NK-92 treated with Interleukin-12 subunit alpha and Interleukin-12 subunit beta, amount 100 ng/mL, for 24 hours (cell line): ENCODE measurements around the gene ACSL5.

Source experiments
- DNase-seq: peaks from one replicate; lab custom pipeline; 2025; lab: John Stamatoyannopoulos, UW

Gene ACSL5, protein sequence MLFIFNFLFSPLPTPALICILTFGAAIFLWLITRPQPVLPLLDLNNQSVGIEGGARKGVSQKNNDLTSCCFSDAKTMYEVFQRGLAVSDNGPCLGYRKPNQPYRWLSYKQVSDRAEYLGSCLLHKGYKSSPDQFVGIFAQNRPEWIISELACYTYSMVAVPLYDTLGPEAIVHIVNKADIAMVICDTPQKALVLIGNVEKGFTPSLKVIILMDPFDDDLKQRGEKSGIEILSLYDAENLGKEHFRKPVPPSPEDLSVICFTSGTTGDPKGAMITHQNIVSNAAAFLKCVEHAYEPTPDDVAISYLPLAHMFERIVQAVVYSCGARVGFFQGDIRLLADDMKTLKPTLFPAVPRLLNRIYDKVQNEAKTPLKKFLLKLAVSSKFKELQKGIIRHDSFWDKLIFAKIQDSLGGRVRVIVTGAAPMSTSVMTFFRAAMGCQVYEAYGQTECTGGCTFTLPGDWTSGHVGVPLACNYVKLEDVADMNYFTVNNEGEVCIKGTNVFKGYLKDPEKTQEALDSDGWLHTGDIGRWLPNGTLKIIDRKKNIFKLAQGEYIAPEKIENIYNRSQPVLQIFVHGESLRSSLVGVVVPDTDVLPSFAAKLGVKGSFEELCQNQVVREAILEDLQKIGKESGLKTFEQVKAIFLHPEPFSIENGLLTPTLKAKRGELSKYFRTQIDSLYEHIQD

DNA sequence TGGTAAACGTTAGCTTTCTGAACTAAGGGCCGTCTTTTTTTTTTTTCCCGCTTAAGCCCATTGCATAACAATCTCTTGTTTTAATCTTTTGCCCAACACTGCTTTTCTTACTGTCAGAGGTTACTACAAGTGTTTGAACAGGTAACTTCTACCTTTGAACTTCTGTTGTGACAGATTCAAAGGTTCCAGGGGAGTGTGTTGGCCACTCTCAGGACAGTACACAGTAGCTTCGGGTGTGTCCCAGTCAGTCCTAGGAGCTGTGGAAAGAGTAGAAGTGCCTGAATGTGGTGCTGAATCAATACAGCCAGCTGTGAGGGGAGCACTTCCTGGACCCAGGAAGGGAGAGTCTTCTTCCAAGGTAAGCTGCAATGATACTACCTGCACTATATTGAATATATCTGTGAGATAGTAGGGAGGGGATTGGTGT is at the start of gene ACSL5:
Gene ACSL5, plus strand, starts transcription at position 205 of the 427 bp plus-strand sequence. CDS start 20,831 bp downstream, outside the sequence.
- DNase-seq = no peak

DNA sequence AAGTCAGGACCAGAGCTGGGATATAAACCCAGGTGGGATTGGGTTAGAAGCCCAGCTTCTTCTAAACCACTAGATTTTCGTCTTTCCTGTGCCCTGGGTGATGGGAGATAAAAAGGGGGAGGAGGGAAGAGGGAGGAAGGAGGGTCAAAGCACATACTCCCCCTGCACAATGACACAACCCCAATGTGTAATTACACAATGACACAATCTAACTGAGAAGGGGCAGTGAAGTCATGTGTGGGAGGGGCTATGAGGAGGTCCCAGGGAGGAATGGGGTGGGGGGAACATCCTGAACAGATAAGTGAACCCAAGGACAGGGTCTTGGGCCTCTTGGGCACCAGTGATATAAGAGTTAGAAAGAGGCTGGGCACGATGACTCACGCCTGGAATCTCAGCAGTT is 46.2 kb upstream of the ACSL5 start:
- DNase-seq = no peak

DNA sequence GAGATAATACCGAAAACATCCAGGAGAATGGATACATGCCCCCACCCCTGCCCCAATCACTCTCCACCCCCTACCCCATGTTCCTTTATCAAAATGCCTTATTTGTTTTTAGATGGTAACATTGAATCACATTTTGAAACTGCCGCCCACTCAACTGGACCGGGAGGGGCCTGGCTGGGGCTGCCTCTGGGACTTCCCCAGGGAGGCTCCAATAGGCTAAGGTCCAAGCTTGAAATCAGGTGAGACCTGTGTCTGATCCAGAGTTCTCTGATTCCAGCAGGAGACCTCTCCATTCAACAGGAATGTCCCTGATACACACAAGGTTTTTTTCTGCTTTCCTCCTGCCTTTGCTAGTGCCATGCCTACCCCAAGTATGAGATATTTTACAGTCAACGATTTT is 43.8 kb upstream of the ACSL5 start:
- DNase-seq = no peak

DNA sequence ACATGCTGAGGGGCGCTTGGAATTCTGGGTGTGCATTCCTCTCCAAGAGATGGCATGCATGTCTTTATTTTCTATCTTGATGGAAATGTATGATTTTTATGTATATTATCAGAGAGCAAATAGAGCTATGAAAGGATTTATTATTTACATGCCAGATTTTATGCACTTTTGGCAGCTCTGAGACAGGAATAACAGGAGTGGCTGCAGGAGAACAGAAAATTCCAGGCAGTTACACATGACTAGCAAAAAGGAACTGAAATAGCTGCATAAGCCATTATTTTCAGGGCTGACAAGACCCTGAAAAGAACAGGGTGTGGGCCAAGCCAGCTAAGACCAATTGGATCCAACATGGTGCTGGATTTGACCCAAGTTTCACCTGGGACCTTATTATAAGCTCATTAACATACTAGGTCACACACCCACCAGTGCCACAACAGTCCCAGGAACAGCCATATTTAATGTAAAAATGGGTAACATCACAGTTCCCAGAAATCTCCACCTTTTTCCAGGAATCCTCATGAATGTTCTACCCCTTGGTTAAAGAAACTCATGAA is 43.2 kb upstream of the ACSL5 start:
- DNase-seq = no peak

DNA sequence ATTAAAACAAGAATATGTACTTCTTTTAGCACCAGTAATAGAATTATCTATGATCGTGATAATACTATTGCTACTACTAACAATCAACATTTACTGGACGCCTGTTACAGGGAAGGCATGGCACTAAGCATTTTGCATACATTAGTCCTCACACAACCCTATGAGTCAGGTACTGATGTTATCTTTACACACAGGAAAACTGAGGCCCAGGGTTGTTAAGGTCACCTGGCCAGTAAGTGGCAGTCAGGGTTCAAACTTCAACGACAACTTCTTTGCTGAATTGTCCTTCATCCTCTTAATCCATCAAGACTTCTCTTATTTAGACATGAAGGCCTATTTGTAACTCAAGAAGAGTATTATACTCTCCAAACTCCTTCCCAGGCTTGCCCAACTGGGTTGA is 41.9 kb upstream of the ACSL5 start:
- no peak for DNase-seq

DNA sequence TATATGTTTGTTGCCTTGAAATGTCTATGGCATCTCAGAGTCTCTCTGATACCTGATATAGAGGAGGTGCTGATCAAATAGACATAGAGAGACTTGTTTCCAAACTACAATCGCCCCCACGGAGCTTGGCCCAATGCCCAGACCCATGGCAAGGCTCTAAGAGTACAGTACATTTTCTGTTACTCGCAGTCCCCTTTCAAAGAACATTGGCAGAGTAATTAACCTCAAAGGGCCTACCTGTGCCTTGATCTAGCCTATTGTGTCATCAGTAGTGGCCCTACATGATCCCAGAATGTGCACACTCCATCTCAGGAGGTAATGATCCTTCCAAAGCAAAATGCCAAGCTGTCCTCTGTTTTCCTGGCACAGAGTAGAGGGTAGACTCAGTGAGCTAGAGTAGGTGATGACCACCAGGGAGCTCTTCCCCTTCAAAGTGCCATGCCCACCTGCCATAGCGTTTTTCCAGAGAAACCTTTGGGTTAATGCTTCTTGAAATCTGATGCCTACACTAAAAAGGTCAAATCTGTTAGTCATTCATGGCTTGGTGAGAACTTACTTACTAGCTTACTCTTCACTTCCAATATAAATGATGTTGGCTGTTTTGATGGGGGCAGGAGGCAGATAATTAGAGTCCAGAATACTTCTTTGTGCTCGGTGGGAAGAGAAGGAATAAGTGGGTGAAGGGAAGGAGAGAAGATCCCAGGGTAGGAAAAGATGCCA is 41.2 kb upstream of the ACSL5 start:
- no peak for DNase-seq

DNA sequence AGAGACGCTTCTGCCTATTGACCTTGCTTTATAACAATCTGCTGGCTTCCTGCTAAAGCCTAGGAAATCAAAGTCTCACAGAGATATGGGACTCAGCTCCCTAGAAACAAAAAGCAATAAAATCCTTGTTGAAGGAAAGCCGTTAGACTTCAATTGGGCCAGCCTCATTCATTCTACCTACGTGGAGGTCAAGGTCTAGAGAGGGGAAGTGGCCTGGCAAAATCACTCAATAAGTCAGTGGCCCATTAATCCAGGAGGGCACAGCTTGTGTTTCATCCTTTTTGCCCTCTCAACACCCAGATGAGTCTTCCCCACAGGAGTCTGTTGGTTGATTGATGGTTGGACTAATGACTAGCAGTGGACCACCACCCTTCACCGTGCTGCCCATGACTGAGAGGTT is 40.5 kb upstream of the ACSL5 start:
- no peak for DNase-seq

DNA sequence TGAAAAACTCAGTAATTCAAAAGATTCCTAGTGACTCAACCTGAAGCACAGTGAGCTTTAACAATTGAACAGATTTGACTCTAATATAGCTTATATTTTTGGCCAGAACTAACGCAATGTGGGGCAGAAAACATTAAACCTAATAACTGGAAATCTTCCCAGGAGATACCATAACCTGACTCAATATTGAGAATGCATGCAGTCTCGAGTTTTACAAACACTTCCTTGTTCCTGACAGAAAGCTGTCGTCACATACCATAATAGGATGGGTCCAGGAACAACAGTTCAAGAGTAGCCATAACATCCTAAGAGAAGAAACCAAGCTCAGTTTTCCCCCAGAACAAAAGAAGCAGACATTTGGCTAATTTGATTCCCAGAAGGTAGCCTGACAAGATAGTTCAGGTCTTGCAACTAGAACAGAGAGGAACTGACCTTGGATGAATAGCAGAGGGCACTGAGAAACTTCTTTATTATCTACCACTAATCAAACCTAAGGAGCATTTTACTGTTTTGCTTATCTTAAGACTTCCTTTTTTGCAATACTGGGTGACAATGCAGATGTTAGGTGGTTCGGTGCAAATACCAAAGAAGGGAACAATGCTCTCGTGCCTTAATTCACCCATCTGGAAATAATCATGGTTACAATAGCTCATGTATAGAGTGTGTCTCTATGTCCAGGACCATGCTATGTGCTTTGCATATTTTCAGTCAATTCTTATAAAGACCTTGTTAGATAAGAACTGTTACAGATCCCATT is 38.6 kb upstream of the ACSL5 start:
- no peak for DNase-seq

DNA sequence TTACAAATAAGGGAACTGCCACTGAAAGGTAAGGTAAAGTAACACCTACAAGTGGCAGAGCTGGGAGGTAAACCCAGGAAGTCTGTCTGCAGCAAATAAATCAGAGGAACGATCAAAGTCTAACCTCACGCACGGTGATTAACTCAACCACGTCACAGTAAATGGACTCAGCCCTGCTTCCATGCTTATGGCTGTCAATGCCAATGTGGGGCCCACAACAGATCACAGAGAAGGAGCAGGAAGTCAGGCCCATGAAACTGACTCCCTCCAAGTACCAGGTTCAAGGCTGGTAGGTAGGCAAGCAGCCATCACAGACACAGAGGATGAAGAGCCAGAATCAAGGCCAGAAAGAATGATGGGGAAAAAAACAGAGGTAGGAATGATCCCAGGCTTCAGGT is 38.0 kb upstream of the ACSL5 start:
- no peak for DNase-seq

DNA sequence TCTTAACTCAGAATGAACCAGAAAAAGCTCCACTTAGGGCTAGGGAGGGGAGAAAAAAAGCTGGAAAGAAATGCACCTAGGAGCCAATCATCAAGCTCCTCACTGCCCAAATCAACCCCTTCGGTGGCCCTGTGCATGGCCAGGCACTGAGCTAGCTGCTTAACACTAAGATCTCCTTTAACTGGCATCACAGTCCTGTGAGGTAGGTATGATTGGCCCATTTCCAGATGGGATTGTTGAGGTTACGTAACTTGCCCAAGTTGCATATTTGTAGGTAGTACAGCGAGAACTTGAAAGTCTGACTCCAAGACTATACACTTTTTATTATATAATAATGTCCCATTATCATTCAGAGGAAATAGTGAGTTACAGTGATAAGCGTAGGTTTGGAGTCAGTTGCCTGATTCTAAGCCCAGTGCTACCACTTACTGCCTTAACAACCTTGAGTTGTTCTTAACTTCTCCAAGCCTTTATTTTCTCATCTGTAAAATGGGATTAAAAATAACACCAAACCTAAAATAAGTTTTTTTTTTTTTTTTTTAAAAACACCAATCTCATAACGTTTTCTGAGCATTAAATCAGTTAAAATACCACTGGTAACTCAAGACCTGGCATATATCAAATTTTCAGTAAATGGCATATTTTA is 37.2 kb upstream of the ACSL5 start:
- DNase-seq = no peak

DNA sequence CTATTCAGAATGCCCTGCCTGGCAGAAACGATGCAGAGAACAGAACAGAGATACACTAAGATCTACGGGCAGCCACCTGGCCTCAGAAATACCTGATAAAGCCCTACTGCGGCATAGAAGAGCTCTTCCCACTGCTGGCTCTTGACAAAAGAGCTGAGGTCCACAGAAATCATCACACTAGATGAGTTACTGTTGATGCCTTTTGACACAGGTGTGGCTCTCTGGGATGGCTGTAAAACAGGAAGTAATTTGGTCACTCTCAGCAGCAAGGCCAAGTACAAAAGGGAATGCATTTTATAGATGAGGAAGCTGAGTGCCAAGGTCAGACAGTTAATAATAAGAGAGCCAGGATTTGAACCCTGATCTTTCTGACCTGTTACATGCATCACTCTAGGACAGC is 35.0 kb upstream of the ACSL5 start:
- DNase-seq = no peak

DNA sequence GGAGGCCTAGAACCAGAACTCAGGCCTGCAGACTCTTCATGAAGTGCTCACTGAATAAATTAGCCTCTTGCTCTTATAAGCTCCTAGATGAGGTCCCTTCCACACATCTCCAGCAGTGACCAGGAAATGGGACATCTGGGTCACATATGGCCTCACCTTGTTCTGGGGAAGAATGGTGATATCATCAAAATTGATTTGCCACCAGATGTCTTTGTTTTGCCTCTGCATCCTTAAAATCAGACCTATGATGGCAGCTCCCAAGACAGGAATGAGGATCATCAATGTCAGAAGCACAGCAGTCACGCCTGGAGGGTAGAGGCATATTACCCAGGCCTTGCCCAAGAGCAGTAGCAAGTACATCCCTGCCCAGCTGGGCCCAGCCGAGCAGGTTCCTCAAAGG is 33.3 kb upstream of the ACSL5 start:
- no peak for DNase-seq

DNA sequence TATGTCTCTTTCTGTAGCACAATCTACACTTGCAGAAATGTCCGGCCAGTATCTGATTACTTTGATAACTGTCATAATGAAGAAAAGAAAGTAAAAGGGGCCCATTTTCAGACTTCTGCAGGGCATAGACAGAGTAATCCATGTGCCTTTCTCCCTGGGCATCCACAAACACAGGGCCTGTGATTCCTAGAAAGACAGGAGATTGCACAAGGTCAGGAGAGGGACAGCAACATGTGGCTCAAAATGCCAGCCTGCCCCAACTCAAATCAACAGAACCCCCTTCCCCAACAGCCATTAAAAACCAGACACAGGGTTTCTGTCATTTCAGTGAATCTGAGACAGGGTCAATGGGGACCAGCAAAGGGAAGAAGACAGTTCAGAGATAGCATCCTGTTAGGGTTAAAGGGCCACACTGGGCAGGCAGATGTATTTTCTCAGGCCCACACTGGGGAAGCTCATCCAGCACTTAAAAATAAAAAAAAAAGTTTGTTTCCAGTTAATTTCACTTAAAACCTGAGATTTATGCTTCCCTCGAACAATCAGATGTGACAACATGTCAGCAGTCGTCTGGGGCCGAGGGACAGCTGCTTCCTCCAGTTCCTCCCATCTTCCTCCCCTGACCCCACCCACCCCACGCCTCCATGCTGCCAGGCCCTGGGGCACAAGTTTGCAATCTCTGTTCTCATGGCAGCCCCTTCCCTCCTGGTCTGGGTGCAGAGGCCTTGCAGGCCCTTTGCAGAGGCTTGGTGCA is 30.7 kb upstream of the ACSL5 start:
- DNase-seq = no peak

DNA sequence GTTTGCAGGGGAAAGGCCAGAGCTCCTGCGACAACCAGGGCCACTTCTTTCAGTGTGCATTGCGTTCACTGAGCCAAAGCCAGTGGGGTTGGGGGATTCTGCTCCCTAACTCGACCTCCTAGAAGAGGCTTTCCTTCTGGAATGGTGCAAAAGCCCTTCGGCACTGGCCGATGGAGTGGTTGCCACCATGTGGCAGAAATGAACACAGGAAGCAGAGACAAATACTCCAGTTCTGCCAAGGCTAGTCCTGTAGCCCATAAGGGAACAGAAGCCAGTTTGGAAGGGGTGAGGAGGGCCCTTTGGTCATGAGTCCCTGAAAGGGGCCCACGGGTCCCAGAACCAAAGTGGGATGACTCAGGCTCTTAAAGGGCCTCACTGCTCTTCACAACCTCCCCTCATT is 29.7 kb upstream of the ACSL5 start:
- DNase-seq = no peak

DNA sequence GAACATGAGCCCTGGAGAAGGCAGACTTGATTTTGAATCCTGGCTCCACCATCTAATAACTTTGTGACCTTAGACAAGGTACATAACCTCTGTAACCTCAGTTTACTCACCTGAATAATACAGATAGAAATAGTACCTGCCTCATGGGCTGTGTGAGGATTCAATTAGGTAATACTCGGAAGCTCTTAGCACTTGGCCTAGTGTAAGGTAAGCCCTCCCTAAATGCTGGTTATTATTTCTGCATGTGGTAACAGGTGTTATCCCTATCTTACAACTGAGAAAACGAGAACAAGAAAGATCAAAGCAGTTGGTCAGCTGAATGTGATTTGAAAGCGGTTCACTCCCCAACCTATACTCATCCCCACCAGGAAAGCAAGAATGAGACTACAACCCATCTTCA is 28.7 kb upstream of the ACSL5 start:
- DNase-seq = no peak

DNA sequence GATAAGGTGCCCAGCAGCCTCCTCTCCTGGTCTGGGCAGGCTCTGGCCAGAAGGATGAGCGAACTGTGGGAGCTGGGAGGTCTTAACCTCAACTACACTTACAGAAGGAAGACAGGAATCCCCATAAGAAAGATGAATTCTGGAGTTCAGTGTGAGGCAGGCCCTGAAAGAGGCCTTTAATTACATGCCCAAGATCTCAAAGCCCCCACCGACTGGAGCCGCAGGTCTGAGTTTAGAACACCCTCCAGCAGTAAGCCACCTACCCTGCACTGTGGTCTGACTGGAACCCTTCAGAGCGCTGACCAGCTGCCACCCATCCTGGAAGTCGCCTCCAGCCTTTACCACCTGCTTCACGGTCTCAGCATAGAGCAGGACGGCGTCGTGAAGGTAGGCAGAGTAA is 28.2 kb upstream of the ACSL5 start:
- no peak for DNase-seq

DNA sequence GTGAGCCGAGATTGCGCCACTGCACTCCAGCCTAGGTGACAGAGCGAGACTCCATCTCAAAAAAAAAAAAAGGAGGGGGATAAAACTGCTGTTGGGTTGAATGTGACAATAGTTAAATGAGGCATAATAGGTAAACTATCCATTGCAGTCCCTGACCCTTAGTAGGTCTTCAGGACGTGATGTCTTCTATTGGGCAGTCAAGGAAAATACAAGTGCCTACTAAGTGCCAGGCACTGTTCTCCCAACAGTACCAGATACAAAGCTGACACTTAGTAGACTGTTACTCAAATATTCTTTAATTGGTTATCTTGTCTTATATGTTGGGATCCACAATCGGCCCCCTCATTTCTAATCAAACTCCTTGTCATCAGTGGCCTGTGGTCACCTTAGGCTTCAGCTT is 27.1 kb upstream of the ACSL5 start:
- no peak for DNase-seq

DNA sequence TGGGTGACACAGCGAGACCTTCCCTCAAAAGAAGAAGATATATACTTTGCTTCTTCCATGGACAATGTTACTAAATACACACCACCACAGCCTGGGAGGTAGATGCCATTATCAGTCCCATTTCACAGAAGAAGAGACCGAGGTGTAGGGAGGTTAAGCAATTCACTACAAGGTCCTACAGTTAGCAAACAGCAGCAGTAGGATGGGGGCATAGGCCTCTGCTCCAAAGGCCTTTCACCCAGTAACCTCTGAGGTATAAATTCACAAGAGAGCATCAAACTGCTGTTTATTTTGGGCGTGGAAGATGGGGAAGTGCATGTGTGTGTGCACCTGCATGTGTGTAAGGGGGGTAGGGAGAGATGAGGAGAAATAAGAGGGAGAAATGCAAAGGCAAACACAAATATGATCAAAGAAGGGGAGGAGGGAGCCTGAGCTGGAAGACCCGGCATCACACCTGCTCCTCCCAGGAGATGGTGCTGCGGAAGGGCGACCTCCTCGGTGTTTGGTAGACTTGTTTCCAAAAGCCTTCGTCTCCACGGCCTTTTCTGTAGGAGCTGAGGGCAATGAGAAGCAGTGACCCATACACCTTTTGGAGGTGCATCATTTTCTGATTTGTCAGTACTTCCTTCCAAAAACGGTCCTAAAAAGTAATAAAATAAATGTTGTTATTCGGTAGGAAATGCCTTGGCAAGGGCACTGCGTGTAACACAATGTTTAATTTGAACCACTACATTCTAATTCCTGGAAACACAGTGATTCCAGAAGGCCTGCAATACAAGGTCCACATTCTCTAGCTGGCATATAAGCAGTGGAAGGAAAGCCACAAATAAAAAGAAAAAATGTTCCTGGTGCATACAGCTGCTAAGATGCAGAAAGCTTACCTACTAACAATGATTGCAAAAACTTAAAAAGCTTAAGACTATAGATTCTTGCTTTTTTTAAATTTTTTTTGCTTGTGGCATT is 25.9 kb upstream of the ACSL5 start:
- DNase-seq = no peak

DNA sequence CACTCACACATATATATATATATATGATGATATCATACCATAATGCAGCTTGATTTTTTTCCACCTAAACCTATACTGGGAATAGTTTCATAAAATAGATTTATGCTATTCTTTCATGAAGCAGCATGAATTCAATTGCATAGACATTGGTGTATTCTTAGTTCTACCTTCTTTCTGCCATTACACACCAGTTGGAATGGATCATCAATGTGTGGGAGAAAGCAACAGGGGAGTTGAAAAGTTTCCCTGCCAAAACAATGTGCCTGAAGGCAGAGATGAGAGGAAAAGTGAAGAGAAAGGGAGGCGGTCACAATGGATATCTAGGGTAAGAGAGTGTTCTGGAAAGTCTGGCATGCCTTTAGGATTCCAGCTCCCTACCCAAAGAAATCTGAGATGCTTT is 25.2 kb upstream of the ACSL5 start:
- no peak for DNase-seq
